Measurements from ENCODE around the gene PLEKHG4B. TPM values are rescaled to one million over a fixed set of nuclear protein-coding genes. Genes with fewer than 3 reads are reported as not detected.

The PLEKHG4B gene
- total RNA-seq, 1 experiment from 2014 or later, result 44.3 TPM

DNA sequence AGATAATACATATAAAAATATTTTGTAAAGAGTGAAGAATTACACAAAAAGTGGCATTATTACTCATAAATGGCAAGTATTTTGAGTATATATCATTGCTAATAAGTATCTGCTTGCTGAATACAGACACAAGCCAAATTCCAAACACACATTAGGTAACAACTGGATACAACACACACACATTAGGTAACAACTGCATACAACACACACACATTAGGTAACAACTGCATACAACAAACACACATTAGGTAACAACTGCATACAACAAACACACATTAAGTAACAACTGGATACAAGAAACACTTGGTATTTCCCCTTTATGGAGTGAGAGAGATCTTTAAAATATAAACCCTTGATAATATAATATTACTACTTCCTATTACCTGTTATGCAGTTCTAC is 112.5 kb downstream of the PLEKHG4B start:
- no peak overlapping the region for H4K8ac ChIP-seq (replicated peaks; ENCODE audit: insufficient read length, low read depth, low read length)
- TF ChIP-seq, protein P1, sequence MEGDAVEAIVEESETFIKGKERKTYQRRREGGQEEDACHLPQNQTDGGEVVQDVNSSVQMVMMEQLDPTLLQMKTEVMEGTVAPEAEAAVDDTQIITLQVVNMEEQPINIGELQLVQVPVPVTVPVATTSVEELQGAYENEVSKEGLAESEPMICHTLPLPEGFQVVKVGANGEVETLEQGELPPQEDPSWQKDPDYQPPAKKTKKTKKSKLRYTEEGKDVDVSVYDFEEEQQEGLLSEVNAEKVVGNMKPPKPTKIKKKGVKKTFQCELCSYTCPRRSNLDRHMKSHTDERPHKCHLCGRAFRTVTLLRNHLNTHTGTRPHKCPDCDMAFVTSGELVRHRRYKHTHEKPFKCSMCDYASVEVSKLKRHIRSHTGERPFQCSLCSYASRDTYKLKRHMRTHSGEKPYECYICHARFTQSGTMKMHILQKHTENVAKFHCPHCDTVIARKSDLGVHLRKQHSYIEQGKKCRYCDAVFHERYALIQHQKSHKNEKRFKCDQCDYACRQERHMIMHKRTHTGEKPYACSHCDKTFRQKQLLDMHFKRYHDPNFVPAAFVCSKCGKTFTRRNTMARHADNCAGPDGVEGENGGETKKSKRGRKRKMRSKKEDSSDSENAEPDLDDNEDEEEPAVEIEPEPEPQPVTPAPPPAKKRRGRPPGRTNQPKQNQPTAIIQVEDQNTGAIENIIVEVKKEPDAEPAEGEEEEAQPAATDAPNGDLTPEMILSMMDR (conservative IDR thresholded peaks at IDR 0.05), result no peak
- no peak overlapping the region for H3K14ac ChIP-seq (ENCODE audit: insufficient read depth, low read length)
- peaks cover 3% of the 10 kb centered on the region; the same call in 1 of the 2 replicates for H3K4me1 ChIP-seq (ENCODE audit: insufficient read depth, low read length)
- Mint-ChIP-seq H3K27me3 (ENCODE audit: low read depth) (no peaks in the 10 kb centered on the region), H3K27ac (no peak overlapping the region), H3K36me3 (ENCODE audit: insufficient read depth in 1 of 3, low read depth in 3 of 3) (peaks cover 4 to 31% (median 28%) of the 10 kb centered on the region in 3 experiments; a peak in 6 of 7 replicates), H3K4me3 (no peak overlapping the region), H3K4me1 (peaks cover 17 to 26% of the 10 kb centered on the region in 2 experiments), H3K9me3 (no peaks in the 10 kb centered on the region)
- H2BK20ac ChIP-seq (ENCODE audit: low read depth, low read length, poor library complexity, severe bottlenecking), result no peak overlapping the region
- no peak overlapping the region for H3K18ac ChIP-seq (ENCODE audit: insufficient read length, low read depth, low read length)
- no peak overlapping the region for H2BK15ac ChIP-seq (ENCODE audit: low read depth, low read length)
- H3K9me3 ChIP-seq (ENCODE audit: control insufficient read depth, low read depth, low read length), result no peaks in the 10 kb centered on the region
- H3K23me2 ChIP-seq (ENCODE audit: insufficient read length, low read depth, low read length, poor library complexity, severe bottlenecking), result no peaks in the 10 kb centered on the region
- H3K4ac ChIP-seq (ENCODE audit: low read depth, low read length), result no peak overlapping the region
- no peak overlapping the region for H2AFZ ChIP-seq (ENCODE audit: low read length)
- no peak overlapping the region for H2BK5ac ChIP-seq (ENCODE audit: insufficient read length, low read length)
- peaks cover 6% of the 10 kb centered on the region for H3K79me2 ChIP-seq (ENCODE audit: insufficient read depth, low read length)
- no peak overlapping the region for H3T11ph ChIP-seq (ENCODE audit: low read length)
- H4K20me1 ChIP-seq (ENCODE audit: control insufficient read depth, insufficient read depth, insufficient read length), result no peaks in the 10 kb centered on the region
- DNase-seq, result no peak
- H2BK12ac ChIP-seq (ENCODE audit: insufficient read length, low read depth, low read length), result no peak overlapping the region
- H4K91ac ChIP-seq (ENCODE audit: insufficient read length, low read depth, low read length), result no peak overlapping the region
- H3K23ac ChIP-seq (ENCODE audit: insufficient read length, low read depth, low read length), result no peak overlapping the region
- no peak overlapping the region for H4K5ac ChIP-seq (ENCODE audit: insufficient read length, low read depth, low read length)
- H3K9ac ChIP-seq (ENCODE audit: extremely low read depth, insufficient read length, low read length), result no peak overlapping the region
- no peak overlapping the region for H3K4me2 ChIP-seq (ENCODE audit: insufficient read depth, insufficient read length, low read length)
- no peak overlapping the region for H3K56ac ChIP-seq (ENCODE audit: insufficient read length, low read depth, low read length)
- H3K27ac ChIP-seq (ENCODE audit: insufficient read length, low read depth, low read length), result no peak overlapping the region
- H2BK120ac ChIP-seq (ENCODE audit: low read depth, low read length, poor library complexity, severe bottlenecking), result no peak overlapping the region
- no peaks in the 10 kb centered on the region for H3K27me3 ChIP-seq (ENCODE audit: insufficient read depth, low read length)
- H3K79me1 ChIP-seq (ENCODE audit: insufficient read depth, low read depth, low read length, poor library complexity, severe bottlenecking), result peaks cover 10% of the 10 kb centered on the region
- H2AK5ac ChIP-seq (ENCODE audit: insufficient read length, low read length), result no peak overlapping the region

All from H9 (cell line).